ENCODE data around the gene SULT1C4. TPM values are rescaled to one million over a fixed set of nuclear protein-coding genes. Genes with fewer than 3 reads are reported as not detected.

The SULT1C4 gene
- total RNA-seq, 1 donor from 2014 or later = 47.7 TPM

- DNase-seq (ENCODE audit: low read depth) = no peak
Observed at GRCh38 chr2:108370080-108370479, 7.7 kb upstream of the SULT1C4 start.

DNA sequence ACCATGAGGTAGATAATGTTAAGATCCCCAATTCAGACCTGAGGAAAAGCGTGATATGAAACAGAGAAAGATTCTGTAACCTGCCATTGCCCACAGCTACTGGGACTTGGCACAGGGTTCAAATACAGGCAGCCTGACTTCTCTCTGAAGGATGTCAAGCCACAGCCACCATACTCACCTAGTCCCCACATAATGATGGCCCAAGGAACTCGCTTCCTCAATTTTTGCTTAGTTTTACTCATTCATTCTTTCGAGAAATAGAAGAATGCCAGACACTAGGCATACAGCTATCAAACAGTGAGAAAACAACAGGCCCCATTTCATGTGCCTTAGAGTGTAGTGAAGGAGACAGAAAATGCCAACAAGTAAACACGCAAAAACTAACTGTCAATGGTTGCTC is 980 bp upstream of the SULT1C4 start:
- no peak for DNase-seq (ENCODE audit: low read depth)

GRCh38 chr2:108377401-108377800 is 353 bp upstream of the SULT1C4 start:
- DNase-seq (ENCODE audit: low read depth) = peak; percentile 41

- DNase-seq (ENCODE audit: low read depth) = no peak
Observed at GRCh38 chr2:108378851-108379250, 1.1 kb downstream of the SULT1C4 start.

DNA sequence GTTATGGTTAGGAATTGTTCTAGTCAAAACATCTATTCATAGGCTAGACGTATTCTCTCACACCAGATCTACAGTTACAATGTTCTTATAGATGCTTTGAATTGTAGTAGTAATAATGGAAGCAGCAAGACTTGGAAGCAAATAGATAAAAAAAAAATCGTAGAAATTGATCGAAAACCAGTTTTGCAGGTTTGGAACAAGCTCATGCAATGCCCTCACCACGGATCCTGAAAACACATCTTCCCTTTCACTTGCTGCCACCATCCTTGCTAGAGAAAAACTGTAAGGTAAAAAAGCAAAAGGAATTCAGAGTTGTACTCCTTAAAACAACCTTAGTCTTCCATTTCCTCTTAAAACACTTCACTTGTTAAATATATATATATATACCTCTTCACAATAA is 4.4 kb downstream of the SULT1C4 start:
- no peak for DNase-seq (ENCODE audit: low read depth)

DNA sequence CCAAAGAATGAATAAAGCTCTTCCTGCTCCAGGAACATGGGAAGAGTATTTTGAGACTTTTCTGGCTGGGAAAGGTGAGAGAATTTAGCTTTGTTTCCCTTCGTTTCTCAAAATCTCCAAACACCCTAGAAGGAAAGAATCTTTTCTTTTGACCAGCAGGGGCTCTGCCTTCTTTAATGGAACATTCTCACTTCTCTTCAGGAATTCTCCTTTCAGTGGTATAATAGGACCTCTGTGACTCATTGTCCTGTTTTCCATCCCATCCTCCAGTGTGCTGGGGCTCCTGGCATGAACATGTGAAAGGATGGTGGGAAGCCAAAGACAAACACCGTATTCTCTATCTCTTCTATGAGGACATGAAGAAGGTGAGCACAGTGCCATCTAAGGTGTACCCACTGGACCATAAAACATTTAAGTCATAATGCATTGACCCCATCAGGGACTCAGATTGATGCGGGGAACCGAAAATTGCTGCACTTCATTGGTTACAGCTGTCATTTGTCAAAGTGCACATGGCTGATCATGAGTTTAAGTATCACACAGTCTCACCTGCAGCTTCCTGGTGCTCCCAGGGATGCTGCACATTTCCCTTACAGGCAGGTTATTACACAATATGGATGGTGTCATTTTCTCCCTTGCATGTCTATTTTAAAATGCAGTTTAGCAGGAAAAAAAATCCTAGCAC is 5.5 kb downstream of the SULT1C4 start:
- DNase-seq (ENCODE audit: low read depth) = peak; percentile 72

- no peak for DNase-seq (ENCODE audit: low read depth)
Observed at GRCh38 chr2:108384662-108385393, 7.1 kb downstream of the SULT1C4 start.

GRCh38 chr2:108385411-108386071 is 7.8 kb downstream of the SULT1C4 start:
- DNase-seq (ENCODE audit: low read depth) = peak; percentile 97

DNA sequence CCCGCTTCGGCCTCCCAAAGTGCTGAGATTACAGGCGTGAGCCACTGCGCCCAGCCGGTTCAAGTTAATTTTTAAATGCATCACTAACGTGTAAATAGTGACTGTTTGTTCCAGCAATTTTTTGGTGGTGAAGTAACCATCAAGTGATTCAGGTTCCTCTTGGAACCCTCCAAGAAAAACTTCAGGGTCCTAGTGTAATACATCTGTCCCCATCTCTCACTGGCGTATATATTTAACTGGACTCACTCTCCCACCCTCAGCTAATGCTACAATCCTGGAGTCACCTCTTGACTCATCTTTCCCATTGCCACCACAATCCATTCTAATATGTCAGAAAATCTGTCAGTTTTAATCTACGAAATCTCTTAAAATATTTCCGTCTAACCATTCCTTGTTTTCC is 10.3 kb downstream of the SULT1C4 start:
- DNase-seq (ENCODE audit: low read depth) = peak; percentile 89

DNA sequence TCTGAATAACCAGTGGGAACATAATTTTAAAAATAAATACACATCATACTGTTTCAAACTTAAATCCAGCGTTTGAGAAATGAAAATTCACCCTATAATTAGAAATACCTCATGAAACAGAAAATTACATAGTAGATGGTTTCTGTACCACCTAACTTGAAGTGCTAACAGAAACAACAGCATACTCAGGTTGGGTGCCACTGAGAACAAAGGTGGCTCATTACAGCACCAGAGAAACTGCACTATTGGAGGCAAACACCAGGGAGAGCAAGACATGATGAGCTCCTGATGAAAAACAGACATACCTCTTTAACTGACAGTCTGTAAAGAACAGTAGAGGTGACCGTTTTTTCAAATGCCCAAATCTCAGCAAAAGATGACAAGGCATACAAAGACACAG is 12.6 kb downstream of the SULT1C4 start:
- DNase-seq (ENCODE audit: low read depth) = no peak

GRCh38 chr2:108392029-108392428 is 14.3 kb downstream of the SULT1C4 start:
- DNase-seq (ENCODE audit: low read depth) = no peak

DNA sequence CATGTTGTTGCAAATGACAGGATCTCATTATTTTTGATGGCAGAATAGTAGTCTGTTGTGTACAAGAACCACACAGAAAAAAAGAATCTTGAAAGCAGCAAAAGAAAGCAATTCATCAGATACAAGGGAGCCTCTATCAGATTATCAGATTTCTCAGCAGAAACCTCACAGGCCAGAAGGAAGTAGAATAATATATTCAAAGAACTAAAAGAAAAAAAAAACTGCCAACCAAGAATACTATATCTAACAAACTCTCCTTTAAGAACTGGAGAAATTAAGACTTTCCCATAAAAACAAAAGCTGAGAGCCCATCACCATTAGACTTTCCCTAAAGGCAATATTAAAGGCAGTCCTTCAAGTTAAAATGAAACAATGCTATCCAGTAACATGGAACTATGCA is 15.4 kb downstream of the SULT1C4 start:
- no peak for DNase-seq (ENCODE audit: low read depth)

DNA sequence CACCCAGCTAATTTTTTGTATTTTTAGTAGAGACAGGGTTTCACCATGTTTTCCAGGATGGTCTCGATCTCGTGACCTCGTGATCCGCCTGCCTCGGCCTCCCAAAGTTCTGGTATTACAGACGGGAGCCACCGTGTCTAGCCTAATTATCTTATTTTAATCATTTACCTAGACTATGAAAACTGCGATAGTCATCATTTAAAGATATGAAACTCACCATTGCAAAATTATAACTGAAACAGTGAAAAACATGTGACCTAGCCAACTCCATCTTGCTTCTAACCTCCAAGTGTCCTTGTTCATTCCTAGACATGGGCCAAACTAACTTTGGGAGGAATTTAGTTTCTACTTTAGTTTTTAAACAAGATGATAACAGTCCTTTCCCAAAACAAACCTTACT is 17.4 kb downstream of the SULT1C4 start:
- no peak for DNase-seq (ENCODE audit: low read depth)

- no peak for DNase-seq (ENCODE audit: low read depth)
Observed at GRCh38 chr2:108396845-108397244, 19.1 kb downstream of the SULT1C4 start.

DNA sequence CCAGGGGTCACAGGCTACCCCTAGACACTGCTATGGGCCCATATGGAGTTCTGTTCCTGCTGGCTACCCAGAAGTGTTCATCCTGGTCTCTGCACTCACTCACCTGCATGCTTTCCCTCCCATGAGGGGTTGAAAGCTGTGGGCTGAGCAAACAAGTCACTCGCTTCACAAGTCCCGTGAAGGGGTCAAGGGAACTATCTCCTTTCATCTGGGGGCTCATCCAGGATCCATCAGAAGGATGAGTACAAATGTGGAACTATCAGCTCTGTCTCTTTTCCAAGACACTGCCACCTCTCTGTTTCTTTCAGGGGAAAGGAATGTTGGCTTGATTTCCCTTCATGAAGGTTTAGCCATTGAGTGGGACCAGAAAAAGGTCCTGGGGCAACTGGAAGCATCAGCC is 21.7 kb downstream of the SULT1C4 start:
- no peak for DNase-seq (ENCODE audit: low read depth)

DNA sequence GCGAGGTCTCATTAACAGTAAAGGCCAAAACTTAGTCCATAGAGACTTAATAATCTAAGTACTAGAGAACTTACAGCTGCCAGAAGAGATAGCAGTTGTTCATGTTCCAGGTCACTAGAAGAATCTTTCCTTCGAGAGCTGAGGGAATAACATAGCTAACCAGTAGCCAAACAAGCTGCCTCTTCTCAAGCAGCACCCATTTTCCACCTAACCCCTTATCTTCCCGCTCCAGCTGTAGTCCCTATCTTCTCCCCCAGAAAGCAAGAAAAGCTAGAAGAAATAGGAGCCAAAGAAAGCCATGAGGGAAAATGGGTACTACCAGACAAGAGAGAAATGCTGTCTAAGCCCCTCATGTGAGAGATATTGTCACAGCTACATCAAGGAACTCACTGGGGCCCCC is 24.0 kb downstream of the SULT1C4 start:
- no peak for DNase-seq (ENCODE audit: low read depth)

DNA sequence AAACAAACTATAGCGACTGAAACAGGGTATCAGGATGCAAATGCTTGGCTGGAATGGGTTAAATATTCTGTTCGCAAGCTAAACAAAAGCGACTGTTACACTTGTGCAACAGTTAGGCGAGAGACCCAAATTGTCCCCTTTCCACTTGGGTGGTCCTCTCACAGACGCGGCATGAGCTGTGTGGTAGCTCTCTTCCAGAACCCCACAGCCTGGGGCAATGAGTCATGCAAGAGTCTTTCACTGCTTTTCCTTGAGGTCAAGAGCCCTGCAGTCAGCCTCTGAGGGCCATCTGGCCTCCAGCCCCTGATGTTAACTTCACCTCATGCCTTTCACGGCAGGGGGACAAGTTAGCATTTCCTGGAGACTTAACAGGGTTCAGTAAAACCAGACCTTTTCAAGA is 25.7 kb downstream of the SULT1C4 start:
- peak; percentile 88 for DNase-seq (ENCODE audit: low read depth)

DNA sequence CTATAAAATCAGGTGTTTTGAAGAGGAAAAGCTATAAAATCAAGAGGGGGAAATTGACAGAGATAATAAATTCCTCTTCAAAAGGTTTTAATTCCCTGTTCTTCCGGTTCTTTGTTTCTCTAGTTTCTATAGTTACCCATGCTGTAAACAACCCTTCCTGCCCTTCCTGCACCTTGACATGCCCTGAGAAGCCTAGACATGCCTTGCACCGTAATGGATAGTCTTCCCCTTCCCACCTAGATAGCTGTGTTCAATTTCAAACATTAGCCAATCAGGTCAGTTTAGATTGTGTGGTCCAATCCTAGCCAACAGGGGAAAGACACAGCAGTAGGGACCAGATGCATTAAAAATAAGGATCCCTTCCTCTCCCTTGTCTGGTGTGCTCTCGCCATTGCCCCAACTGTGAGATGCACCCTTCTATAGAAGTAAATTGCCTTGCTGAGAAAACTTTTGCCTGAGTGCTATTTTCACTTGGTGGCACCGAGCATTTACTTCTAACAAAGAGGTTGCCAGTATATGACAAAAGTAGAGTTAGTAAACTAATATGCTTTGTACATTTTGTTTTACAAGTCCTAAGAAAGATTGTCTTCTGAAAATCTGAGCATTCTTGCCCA is 27.1 kb downstream of the SULT1C4 start:
- DNase-seq (ENCODE audit: low read depth) = no peak

- no peak for DNase-seq (ENCODE audit: low read depth)
Observed at GRCh38 chr2:108407864-108408729, 30.3 kb downstream of the SULT1C4 start.

DNA sequence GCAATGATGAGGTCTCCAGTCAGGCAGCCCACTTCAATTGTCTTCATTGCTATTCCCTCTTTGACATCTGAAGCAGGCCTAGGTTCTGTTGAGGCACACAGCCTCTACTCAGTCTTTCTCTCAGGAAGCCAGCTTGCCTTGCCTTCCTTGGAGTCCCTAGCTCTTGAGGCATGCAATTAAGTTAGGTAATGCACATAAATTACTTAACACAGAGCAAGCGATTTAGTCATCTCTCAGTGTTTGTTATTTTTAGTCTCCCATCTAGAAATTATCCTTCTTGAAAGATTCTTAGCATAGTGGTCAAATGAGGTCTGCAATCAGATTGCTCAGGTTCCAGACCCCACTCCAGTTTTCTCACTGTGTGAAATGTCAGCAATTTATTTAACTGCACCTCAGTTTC is 32.0 kb downstream of the SULT1C4 start:
- DNase-seq (ENCODE audit: low read depth) = peak; percentile 66

GRCh38 chr2:108412995-108413710 is 35.4 kb downstream of the SULT1C4 start:
- DNase-seq (ENCODE audit: low read depth) = peak; percentile 95

Data from renal cortical epithelial cell (primary cell).